Activated T-helper 2 cell treated with anti-CD3 and anti-CD28 coated beads, Interferon-gamma antibody, Interleukin-2, Interleukin-4, amounts not matched to agents 10 μg/mL and 5 μg/mL and 100 μg/mL, durations not matched to agents 14 hours and 24 hours and 36 hours (primary cell): ENCODE measurements around the gene HOXD13. TPM values are rescaled to one million over a fixed set of nuclear protein-coding genes. Genes with fewer than 3 reads are reported as not detected.

Experiments used
- DNase-seq: peaks from one replicate; pipeline ENCODE4 v3.0.0; 2021; ENCODE audit warnings: low spot score
- H3K27ac Mint-ChIP-seq: one replicate; pipeline ENCODE4 v1.8.0; 2021; ENCODE audit warnings: mixed read lengths
- H3K27me3 Mint-ChIP-seq: one replicate; pipeline ENCODE4 v1.8.0; 2021; ENCODE audit warnings: low read depth, mixed read lengths
- H3K36me3 Mint-ChIP-seq: one replicate; pipeline ENCODE4 v1.8.0; 2021; ENCODE audit warnings: low read depth, mixed read lengths
- H3K4me1 Mint-ChIP-seq: one replicate; pipeline ENCODE4 v1.8.0; 2021; ENCODE audit warnings: low read depth, mixed read lengths
- H3K4me3 Mint-ChIP-seq: one replicate; pipeline ENCODE4 v1.8.0; 2021; ENCODE audit warnings: low read depth, mild to moderate bottlenecking, moderate library complexity, mixed read lengths
- H3K9me3 Mint-ChIP-seq: one replicate; pipeline ENCODE4 v1.8.0; 2021; ENCODE audit warnings: mixed read lengths
- intact Hi-C: fragments of 100-400 bp; cut with micrococcal nuclease; formaldehyde crosslinking; loops from one replicate; pipeline ENCODE4 v1.15.1; 2023
- total RNA-seq: library from RNA; stranded (reverse); gene quantifications from 2 replicates; pipeline ENCODE4 v1.2.3, GENCODE V29; 2022

The HOXD13 gene
- total RNA-seq, 1 donor from 2014 or later = not detected

DNA sequence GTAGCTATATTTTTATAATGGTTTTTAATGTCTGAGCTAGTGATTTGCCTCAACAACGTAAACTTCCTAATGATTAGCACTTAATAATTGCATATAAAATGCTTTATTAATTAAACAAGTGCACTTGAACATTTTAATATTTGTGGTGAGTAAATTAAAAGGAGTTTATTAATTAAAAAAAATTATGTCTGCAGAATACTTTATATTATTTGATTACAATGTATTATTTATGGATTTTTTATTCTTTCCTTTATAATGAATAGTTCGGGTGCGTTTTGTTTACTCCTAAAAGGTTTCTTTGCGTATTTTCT is 39.3 kb downstream of the HOXD13 start:
- DNase-seq = no peak
- no peak overlapping the region for H3K27ac Mint-ChIP-seq
- H3K9me3 Mint-ChIP-seq = no peaks in the 10 kb centered on the region
- H3K27me3 Mint-ChIP-seq = peaks cover 78% of the 10 kb centered on the region
- intact Hi-C loops = loop anchor here (2.0 to 5.0 kb wide), 2 partner anchors 35 to 55 kb away; partner anchors contain the start of gene HOXD12
- peaks cover 18% of the 10 kb centered on the region for H3K4me1 Mint-ChIP-seq
- H3K36me3 Mint-ChIP-seq = no peaks in the 10 kb centered on the region
- H3K4me3 Mint-ChIP-seq = no peak overlapping the region

DNA sequence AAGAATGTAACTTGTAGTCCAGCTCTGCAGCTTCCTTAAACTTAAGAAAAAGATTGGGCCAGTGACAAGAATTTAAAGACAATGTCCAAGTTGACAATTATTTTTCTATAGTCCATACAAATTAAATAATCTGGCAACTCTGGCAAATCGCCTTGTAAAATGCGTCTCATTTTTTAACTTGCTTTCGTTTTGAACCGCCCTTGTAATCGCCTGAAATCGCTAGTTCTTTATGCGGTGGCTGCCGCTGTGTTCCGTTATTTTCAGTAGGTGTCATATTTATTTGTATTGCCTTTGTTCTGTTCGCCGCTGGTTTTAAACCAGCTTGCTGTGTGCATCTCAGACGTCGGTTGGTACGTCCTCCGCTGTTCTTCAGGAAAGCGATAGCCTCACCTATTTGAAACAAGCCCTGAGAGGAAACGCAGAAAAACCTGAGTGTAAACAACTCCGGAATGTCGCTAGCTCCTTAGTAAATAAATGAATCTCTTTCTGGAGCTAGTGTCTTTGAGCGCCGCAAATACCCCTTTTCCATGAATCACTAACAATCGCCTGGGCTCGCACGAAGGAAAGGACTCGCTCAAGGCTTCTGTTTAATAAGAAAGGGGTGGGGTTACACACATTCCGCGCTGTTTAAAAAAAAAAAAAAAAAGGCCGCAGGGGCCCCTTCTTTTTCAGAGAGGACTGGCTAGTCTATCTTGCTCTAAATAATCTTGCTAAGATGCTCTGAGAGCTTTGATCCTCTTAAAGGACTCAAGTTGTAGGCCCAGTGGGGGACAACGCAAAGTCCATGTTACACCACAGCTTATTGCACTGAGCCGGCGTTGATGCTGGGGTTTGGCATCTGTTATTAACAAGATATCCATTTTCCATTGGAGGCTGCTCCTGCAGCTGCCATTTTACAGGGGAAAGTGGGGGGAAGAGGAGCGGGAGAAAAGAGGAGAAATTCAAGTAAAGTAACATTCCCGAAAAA is 40.0 kb downstream of the HOXD13 start:
- intact Hi-C loops = loop anchor here (5.0 kb wide), 1 partner anchor 35 kb away; the partner anchor contains the start of gene HOXD12
- no peaks in the 10 kb centered on the region for H3K36me3 Mint-ChIP-seq
- peaks cover 79% of the 10 kb centered on the region for H3K27me3 Mint-ChIP-seq
- peaks cover 18% of the 10 kb centered on the region for H3K4me1 Mint-ChIP-seq
- H3K4me3 Mint-ChIP-seq = peak overlapping the region; percentile 56
- H3K27ac Mint-ChIP-seq = peak overlapping the region; percentile 49
- DNase-seq = no peak
- no peaks in the 10 kb centered on the region for H3K9me3 Mint-ChIP-seq

DNA sequence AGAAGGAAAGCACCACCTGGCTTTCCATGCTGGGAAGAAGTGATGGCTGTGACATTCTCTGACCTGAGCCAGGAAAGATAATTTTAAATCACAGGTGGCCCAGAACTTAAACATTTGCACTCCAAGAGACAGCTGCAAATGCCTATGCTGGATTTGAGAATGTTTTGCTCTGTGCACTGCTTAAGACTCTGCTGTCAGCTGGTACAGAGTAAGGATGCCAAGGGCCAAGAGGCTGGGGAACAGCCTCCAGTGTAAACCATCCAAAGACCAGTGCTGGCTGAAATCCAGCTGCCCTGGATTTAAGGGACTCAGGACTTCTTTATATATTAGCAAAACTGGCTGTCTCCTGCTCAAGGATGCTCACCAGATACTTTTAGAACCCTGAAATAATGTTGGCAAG is 40.9 kb downstream of the HOXD13 start:
- Mint-ChIP-seq H3K36me3 (no peaks in the 10 kb centered on the region), H3K4me1 (peaks cover 18% of the 10 kb centered on the region), H3K27ac (no peak overlapping the region), H3K9me3 (no peaks in the 10 kb centered on the region), H3K27me3 (peaks cover 79% of the 10 kb centered on the region), H3K4me3 (no peak overlapping the region)
- intact Hi-C loops = loop anchor here (5.0 kb wide), 1 partner anchor 36 kb away; the partner anchor contains the start of gene HOXD12
- no peak for DNase-seq

DNA sequence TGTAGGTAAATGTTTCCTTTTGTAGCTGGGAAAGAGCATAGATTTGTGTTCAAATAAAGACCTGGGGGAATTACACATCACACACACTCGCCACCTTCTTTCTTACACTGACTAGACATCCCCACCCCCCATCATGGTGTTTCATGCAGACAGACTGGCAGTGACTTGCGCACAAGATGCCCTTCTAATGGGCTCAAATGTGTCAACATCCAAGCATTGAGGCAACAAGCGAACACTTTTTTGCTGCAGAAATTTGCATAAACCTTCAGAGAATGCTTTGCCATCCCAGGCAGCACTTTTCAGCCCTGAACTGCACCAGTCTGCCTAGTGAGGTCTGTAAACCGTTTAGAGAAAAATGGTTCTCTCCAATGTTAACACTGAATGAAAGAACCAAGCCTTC is 41.5 kb downstream of the HOXD13 start:
- no peak for DNase-seq
- H3K36me3 Mint-ChIP-seq = no peaks in the 10 kb centered on the region

DNA sequence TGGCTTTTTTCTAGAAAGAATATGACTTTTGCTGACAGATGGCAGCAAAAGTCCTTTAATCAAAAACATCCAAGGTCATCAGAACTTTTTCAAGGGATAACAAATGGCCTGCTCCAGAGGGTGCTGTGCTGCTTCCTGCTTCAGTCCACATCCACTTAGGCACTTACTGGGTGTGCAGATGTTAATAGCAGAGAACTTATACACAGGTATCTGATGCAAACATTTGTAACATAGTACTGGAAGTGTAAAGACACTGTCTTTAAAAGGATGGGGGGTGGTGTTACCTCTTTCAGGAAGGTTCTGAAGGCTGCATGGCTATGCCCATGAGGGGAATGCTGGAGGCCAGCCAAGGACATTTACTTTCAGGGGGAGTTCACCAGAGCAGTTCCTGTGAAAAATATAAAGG is 42.5 kb downstream of the HOXD13 start:
- peaks cover 22% of the 10 kb centered on the region for H3K4me1 Mint-ChIP-seq
- no peak overlapping the region for H3K4me3 Mint-ChIP-seq
- no peaks in the 10 kb centered on the region for H3K9me3 Mint-ChIP-seq
- H3K36me3 Mint-ChIP-seq = no peaks in the 10 kb centered on the region
- peaks cover 86% of the 10 kb centered on the region for H3K27me3 Mint-ChIP-seq
- no peak for DNase-seq
- H3K27ac Mint-ChIP-seq = no peak overlapping the region
- intact Hi-C loops = no loop called here

More for the DNA sequence above, 41.5 kb downstream of the HOXD13 start:
- no peak overlapping the region for H3K4me3 Mint-ChIP-seq
- H3K4me1 Mint-ChIP-seq = peaks cover 18% of the 10 kb centered on the region
- H3K9me3 Mint-ChIP-seq = no peaks in the 10 kb centered on the region
- no peak overlapping the region for H3K27ac Mint-ChIP-seq
- intact Hi-C loops = loop anchor here (5.0 kb wide), 1 partner anchor 37 kb away; the partner anchor contains the start of gene HOXD12
- H3K27me3 Mint-ChIP-seq = peaks cover 80% of the 10 kb centered on the region

DNA sequence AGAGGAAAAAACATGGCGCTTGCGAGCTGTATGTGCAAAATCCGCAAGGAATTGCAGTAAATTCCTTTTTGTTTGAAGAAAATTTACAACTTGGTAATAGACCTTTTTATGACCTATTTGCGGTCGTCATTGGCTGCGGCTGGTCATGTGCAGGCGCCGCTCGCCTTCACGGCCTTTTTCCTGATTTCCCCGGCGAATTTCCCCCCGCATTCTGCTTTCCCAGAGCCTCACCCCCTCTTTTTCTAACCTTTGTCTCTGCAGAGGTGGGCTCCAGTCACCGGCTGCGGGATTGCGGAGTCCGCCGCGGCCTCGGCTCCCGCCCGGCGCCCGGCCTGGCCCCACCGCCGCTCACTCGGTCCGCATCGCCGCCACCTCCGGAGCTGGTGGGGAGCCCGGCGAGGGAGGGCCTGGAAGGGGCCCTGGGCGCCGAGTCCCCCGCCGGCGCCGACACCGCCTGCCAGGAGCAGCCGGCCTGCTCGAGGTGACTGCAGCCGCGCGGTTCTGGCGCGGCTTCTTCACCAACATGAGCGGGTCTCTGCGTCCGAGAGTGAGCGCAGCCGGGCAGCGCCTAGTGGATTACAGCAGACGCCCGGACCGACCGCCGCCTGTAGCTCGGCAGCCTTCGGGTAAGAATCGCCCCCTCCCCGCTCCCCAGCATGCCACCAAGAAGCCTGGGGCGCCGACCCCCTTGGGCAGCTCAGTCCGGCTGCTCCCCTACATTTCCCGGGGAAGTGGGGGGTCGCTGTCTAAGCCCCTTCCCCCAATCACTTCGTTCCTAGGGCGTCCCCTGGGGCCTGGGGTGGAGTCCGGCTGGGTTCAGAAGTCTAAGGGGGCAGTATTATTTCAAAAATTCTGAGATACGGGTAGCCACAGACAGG is 44.1 kb downstream of the HOXD13 start:
- H3K4me1 Mint-ChIP-seq = peaks cover 17% of the 10 kb centered on the region
- H3K27me3 Mint-ChIP-seq = peaks cover 88% of the 10 kb centered on the region
- DNase-seq = no peak
- no peaks in the 10 kb centered on the region for H3K9me3 Mint-ChIP-seq
- intact Hi-C loops = loop anchor here (2.0 kb wide), 1 partner anchor 14 kb away; the partner anchor contains the start of gene HOXD4
- no peak overlapping the region for H3K4me3 Mint-ChIP-seq
- no peaks in the 10 kb centered on the region for H3K36me3 Mint-ChIP-seq
- H3K27ac Mint-ChIP-seq = no peak overlapping the region

DNA sequence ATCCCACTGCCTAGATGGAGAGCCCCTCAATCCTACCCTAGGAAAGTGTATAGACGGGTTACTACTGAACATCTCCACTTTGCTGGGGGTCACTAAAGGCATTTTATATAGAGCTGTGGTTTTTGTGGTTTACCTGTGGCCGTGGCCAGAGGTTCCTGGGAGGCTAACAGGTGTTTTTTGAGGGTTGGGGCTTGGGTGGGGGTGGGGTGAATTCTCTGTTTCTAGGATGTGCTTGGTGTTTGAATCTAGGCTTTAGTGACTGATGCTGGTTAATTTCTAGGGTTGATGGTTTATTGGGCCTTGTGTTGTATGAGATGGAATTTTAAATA is 44.7 kb downstream of the HOXD13 start:
- Mint-ChIP-seq H3K27me3 (peaks cover 90% of the 10 kb centered on the region), H3K4me3 (no peak overlapping the region), H3K9me3 (no peaks in the 10 kb centered on the region), H3K27ac (no peak overlapping the region), H3K4me1 (peaks cover 13% of the 10 kb centered on the region), H3K36me3 (no peaks in the 10 kb centered on the region)
- intact Hi-C loops = loop anchor here (2.0 kb wide), 1 partner anchor 14 kb away; the partner anchor contains the start of gene HOXD4
- no peak for DNase-seq

DNA sequence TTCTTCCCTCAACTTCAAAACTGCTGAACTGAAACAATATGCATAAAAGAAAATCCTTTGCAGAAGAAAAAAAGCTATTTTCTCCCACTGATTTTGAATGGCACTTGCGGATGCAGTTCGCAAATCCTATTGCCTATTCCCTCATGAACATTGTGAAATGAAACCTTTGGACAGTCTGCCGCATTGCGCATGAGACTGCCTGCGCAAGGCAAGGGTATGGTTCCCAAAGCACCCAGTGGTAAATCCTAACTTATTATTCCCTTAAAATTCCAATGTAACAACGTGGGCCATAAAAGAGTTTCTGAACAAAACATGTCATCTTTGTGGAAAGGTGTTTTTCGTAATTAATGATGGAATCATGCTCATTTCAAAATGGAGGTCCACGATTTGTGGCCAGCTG is 45.4 kb downstream of the HOXD13 start:
- H3K36me3 Mint-ChIP-seq = no peaks in the 10 kb centered on the region
- DNase-seq = no peak
- no peaks in the 10 kb centered on the region for H3K9me3 Mint-ChIP-seq
- H3K4me1 Mint-ChIP-seq = peaks cover 10% of the 10 kb centered on the region
- intact Hi-C loops = loop anchor here (2.0 kb wide), 1 partner anchor 13 kb away; the partner anchor contains the start of gene HOXD4
- H3K4me3 Mint-ChIP-seq = no peak overlapping the region
- H3K27ac Mint-ChIP-seq = no peak overlapping the region
- H3K27me3 Mint-ChIP-seq = peaks cover 86% of the 10 kb centered on the region

DNA sequence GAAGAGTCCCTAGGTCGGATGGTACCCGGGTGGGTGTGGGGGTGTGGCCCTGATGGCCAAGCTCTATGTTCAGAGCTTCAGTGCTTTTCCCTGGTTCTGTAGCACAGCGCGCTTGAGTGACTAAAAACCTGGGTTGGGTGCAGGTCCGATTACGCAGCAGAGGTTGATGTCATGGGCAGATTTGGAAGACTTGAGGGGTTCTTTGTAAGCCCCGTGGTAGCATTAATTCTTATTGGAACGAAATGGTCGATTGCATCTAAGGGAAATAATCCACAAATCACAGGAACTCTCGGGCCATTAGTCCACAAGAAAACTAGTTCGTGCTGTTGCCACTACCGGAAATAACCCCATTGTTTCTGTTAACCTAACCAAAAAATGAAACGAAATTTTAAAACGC is 46.0 kb downstream of the HOXD13 start:
- intact Hi-C loops = no loop called here
- H3K4me3 Mint-ChIP-seq = no peak overlapping the region
- H3K27ac Mint-ChIP-seq = no peak overlapping the region
- H3K27me3 Mint-ChIP-seq = peaks cover 86% of the 10 kb centered on the region
- H3K4me1 Mint-ChIP-seq = peaks cover 10% of the 10 kb centered on the region
- DNase-seq = no peak
- no peaks in the 10 kb centered on the region for H3K36me3 Mint-ChIP-seq
- no peaks in the 10 kb centered on the region for H3K9me3 Mint-ChIP-seq

DNA sequence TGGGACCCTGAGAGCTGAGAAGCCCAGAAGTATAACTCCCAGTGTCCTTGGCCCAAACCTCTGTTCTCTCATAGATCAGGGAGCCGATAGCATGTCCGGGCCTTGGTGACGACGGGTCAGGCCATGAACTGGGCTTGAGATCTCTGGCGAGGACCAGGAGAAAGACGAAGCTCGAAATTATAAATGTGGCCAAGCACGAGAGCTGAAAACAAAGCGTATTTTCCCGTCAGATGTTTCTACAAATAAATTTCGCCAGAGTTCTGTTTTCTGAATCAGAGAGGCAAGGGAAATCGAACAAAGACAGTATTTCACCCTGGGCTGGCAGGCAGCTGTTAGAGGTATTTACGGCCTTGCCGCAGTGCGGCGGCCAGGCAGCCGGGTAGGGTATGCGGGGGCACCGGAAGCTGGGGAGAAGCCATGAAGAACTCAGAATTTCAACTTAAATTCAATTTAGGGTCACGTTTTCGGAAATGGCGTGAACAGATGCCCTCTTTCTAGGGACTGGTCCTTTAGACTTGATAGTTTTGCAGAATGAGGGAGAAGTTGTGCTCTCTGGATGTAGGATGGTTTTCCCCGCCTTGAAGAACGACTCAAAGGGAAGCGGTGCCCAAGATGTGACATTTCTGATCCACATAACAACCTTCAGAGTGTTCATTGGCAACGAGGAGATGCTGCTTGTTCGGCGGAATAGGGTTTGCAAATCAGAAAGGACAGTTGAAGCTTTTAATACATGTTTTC is 46.6 kb downstream of the HOXD13 start:
- Mint-ChIP-seq H3K27me3 (peaks cover 86% of the 10 kb centered on the region), H3K27ac (no peak overlapping the region), H3K36me3 (no peaks in the 10 kb centered on the region), H3K4me1 (peaks cover 10% of the 10 kb centered on the region), H3K9me3 (no peaks in the 10 kb centered on the region), H3K4me3 (no peak overlapping the region)
- no peak for DNase-seq
- intact Hi-C loops = loop anchor here (1.0 kb wide), 1 partner anchor 9 kb away; no protein-coding TSS in a partner anchor

DNA sequence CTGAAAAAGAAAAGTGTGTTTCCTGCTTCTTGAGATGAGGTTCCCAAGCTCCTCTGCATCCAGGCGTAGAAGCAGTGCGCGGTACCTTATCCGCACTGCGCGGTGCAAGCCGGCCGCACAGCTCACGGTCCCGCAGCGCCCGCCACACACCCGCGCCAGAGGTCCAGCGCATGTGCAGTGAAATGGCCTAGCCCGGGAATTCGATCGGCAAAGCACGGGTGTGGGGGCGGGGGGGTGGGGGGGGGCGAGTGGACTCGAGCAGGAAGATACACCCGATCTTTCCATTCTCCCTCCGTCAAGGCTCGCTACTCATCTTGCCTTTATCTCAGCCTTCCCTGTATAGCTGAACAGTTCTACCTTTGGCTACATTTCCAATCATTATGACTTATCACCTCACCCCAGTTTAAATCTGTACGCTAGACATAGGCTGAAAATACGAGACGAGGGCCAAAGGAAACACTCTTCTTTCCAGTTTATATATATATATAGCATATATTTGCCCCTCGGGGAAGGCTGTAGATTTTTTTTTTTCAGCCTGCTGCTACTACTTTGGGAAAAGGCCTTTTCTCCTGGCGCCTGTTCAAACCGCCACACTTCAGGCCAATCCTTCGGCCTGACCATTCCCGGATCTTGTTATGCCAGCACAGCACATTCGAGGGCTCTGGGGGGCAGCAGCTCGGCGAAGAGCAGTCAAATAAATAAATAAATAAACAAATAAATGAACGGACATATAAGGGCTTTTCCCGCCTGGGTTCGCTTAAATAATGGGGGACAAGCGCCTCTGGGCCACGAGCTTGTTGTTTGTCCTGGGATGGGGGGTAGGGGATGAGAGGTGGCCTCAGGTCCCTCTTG is 47.4 kb downstream of the HOXD13 start:
- Mint-ChIP-seq H3K4me3 (no peak overlapping the region), H3K27ac (no peak overlapping the region), H3K9me3 (no peaks in the 10 kb centered on the region), H3K27me3 (peaks cover 82% of the 10 kb centered on the region), H3K36me3 (no peaks in the 10 kb centered on the region), H3K4me1 (peaks cover 10% of the 10 kb centered on the region)
- intact Hi-C loops = loop anchor here (1.0 to 5.0 kb wide), 6 partner anchors 10 to 1007 kb away; no protein-coding TSS in a partner anchor
- no peak for DNase-seq
